ENCODE results near the gene FBXO10.

GRCh38 chr9:37514999-37515398 lies 61.2 kb downstream of the FBXO10 start:
- TF ChIP-seq CTCF (IDR thresholded peaks at IDR 0.05) (no peak), POLR2A (IDR thresholded peaks at IDR 0.05) (no peak)

All from heart left ventricle (tissue), 13 donors.